GM19099 (cell line): ENCODE data around the gene ADGRD1.

Experiments
- POLR2A ChIP-seq: IDR thresholded peaks from 3 replicates; pipeline ENCODE4 v1.6.1; 2011; ENCODE audit warnings: low read depth; ENCODE audit not compliant: insufficient read length; ENCODE audit errors: extremely low read depth

Gene ADGRD1

DNA sequence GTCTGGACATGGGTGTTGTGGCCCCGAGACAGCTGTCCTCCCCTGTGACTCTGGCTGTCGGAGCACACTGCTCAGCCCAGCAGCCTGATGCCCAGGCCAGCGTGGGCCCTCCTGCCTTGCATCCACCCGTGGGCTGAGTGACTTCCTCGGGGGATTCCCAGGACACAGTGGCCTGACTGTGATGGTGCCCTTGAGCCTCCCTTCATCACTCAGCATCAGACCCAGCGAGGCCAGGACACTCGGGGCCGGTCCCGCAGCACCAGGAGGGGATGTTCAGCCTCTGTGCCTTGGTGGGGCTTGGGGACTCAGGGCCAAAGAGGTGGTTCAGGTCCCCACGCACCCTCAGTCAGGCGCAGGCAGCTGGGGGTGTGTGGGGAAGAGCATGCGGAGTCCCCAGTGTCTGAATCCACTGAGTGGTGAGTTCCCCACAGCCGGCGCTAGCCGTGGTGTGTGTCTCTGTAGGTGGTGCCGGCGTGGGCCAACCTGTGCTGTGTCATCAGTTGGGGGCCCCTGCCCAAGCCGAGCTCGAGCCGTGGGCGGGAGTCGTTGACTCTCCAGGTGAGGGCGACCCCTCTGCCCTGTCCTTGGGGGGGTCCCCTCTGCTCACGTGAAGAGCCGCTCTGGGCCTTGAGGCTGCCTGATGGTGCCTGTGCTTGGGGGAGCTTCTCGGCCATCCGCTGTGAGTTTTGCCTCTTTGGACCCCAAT lies 185.8 kb downstream of the ADGRD1 start:
- no peak for TF ChIP-seq POLR2A

GRCh38 chr12:131140069-131140435 lies 186.3 kb downstream of the ADGRD1 start:
- TF ChIP-seq POLR2A, result no peak

GRCh38 chr12:131140697-131141096 lies 187.0 kb downstream of the ADGRD1 start:
- TF ChIP-seq POLR2A, result no peak

DNA sequence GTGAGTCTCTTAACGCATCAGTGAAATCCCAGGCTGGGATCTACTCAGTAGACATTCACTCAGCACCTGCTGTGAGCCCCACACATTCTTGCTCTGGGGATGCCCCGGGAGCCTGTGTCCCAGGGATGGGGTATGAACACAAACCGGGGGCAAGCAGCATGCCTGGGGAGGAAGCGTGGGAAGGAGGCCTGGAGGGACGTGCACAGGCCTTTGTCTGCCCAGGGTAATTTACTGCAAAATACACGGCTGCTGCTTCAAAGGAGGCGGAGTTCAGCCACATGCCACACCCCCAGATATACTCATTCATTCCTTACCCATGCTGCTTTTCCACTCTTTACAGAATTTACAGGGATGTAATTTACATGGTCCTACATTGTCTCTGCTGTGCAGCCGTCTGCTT lies 187.8 kb downstream of the ADGRD1 start:
- no peak for TF ChIP-seq POLR2A

GRCh38 chr12:131142891-131143657 lies 189.4 kb downstream of the ADGRD1 start:
- no peak for TF ChIP-seq POLR2A

GRCh38 chr12:131146173-131146675 lies 192.5 kb downstream of the ADGRD1 start:
- TF ChIP-seq POLR2A, result no peak

DNA sequence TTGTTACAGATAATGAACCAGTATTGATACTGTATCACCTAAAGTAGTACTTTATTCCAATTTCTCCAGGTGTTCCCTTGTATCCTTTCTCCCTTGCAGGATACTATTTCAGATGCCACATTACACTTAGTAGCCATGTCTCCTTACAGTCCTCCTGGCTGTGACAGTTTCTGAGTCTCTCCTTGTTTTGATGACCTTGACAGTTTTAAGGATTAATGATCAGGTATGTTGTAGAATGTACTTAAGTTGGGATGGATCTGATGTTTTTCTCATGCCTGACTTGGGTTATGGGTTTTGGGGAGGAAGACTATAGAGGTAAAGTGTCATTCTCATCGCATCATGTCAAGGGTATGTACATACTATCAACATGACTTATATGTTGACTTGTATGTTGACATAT lies 193.6 kb downstream of the ADGRD1 start:
- TF ChIP-seq POLR2A, result no peak

DNA sequence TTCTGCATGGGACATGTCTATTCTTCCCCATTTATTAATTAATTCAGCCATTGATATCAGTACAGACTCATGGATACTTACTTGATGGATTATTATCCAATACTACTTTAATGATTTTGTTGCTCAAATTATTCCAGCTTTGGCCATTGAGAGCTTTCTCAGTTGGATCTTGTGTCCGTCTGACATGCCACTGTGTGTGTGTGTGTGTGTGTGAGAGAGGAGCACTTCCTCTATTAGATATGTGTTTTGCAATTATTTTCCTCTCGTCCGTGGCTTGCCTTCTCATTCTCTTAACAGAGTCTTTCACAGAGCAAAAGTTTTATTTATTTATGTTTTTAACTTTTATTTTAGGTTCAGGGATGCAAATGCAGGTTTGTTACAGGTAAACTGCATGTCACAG lies 194.2 kb downstream of the ADGRD1 start:
- no peak for TF ChIP-seq POLR2A

GRCh38 chr12:131151558-131152345 lies 198.0 kb downstream of the ADGRD1 start:
- no peak for TF ChIP-seq POLR2A

DNA sequence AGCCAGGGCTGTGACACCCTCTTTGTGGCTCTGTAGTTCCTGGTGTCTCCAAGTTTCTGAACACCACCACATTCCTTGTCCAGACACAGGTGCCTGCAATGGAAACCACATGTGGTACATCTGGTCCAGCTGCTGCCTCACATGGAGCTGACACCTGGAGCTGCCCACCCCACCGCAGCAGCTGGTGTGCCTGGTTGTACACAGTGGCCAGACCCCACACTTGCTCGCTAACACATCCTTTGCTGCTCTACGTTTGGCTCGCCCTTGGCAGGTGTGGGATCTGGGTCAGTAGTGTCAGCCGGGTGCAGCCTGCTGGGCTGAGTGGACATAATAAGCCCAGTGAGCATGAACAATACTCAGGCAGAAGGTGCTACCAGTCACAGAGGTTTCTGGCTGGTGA lies 198.9 kb downstream of the ADGRD1 start:
- TF ChIP-seq POLR2A, result no peak

GRCh38 chr12:131153016-131153415 lies 199.3 kb downstream of the ADGRD1 start:
- no peak for TF ChIP-seq POLR2A

DNA sequence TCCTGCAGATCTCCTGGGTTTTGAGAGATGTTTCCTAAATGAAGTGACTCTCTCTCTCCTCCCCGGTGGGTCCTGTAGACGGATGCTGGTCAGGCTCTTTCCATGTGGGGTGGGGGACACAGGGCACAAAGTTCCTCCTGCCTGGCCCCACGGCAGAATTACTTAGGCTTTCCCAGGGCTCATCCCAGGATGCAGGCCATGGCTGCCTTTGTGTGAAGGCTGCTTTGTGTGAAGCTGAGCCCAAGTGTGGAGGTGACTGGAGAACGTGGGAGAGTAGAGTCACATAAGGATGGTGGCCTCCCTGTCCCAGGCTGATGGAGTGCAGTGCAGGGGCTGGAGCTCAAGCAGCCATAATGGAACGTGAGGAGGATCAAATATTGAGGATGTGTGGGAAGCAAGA lies 200.2 kb downstream of the ADGRD1 start:
- no peak for TF ChIP-seq POLR2A

DNA sequence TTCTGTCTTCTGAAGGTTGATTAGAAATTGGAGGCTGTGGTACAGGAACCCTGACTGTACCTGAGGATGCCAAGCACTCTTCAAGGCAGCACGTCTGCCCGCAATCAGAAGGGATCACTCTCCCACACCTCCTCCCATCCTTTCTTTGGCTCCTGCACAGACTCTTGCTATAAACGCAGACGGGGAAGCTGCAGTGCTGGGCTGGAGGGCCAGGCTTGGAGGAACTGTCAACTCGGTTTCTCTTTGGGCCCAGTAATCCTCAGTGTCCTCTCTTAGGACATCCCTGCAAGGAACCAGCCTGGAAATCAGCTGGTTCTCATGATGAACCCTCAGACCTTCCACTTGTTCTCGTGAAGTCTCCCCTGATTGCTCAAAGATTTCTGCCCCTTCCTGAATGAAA lies 201.4 kb downstream of the ADGRD1 start:
- TF ChIP-seq POLR2A, result no peak

- no peak for TF ChIP-seq POLR2A
Observed at GRCh38 chr12:131157743-131158142, 204.0 kb downstream of the ADGRD1 start.

DNA sequence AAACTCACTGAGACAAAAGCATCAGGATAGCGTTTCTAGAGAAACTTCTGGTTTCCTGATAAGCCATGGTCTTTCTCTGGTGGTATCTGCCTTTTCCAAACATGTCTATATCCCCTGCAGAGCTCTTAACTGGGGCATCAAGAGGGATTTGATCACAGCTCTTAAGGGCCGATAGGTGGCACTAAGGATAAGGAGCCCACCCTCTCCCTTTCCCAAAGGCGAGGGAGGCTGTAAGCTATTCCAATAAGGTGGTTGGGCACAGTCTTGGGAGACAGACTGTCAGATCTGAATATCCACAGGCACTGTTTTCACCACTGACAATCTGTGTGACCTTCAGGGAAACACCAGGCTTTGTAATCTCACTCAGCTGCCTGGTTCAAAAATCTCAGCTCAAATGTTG lies 206.0 kb downstream of the ADGRD1 start:
- no peak for TF ChIP-seq POLR2A
